Fibroblast of peridontal ligament (primary cell): ENCODE measurements around the gene RGS14.
"Not testable (repeated sequence)": the region's sequence is repeated elsewhere in the genome, so short reads cannot be mapped to it uniquely, and the experiment has no call there.

Source experiments
- DNase-seq: peaks from one replicate; pipeline ENCODE4 v3.0.0-alpha.2; 2010; ENCODE audit errors: extremely low read depth

Gene RGS14

GRCh38 chr5:177402271-177403043 lies 44.7 kb downstream of the RGS14 start:
- no peak for DNase-seq

DNA sequence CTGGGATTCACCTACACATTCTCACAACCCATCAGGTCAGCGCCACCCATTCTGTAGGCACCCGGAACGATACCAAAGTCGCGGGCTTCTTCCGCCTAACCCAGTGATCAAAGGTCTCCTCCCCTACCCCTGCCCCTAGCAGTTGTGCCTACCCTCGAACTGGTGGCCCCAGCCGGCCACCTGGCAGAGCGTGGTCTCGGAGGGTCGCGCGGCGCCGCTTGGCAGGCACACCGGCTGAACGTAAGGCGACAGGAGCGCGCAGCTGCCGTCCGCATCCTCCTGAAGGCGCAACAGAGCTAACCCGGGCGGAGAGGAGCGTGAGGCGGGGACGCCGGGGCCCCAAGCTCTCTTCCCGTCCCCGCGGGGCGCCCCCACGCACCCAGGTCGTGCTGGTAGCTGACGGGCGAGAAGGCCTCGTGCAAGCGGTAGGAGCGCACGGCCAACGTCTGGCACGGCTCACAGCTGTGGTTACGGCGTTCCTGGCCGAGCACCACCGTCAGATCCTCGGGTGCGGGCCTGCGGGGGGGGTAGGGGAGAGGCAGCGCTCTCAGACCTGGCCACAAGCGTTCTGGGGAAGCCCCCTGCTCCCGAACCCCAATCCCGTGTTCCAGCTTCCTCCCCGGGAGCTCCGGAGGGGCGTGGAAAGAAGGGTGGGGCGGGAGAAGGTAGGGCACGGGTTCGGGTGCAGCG lies 45.5 kb downstream of the RGS14 start:
- DNase-seq: no peak

DNA sequence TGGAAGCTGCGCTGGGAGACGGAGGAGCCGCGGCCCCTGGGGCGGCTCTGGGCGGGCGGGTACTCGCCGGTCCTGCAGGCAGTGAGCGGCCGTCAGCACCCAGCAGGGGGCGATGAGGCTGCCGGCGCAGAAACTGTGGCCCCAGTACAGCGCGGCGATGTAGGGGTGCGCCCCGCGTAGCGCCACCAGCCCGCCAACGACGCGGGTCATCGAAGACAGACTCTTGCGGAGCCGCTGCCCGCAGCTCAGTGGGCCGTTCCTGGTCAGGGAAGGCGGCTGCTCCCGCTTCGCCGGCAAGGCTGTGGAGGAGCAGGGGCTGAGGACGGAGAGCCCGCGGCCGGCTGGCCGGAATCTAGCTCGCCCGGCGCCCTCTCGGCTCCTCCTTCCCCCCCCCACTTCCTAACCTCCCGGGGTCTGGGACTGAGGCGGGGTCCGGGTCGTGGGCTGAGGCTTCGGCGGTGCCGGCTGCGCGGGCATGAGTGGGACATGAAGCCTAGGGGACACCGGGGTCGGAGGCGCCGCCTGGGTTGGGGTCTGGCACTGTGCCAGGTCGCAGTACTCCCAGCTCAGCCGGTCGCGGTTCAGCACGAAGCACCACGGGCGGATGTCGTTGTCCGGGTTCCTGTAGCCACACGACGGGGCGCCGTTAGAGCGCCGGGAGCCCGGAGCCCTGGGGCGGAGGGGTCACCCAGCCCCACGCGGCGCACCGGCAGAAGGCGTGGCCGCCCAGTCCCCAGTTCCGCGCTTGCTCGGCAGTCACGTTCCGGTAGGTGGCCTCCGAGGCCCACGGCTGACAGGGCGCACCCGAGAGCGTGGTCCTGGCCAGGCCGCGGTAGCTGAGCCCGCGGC lies 46.3 kb downstream of the RGS14 start:
- peak; percentile 64 for DNase-seq

DNA sequence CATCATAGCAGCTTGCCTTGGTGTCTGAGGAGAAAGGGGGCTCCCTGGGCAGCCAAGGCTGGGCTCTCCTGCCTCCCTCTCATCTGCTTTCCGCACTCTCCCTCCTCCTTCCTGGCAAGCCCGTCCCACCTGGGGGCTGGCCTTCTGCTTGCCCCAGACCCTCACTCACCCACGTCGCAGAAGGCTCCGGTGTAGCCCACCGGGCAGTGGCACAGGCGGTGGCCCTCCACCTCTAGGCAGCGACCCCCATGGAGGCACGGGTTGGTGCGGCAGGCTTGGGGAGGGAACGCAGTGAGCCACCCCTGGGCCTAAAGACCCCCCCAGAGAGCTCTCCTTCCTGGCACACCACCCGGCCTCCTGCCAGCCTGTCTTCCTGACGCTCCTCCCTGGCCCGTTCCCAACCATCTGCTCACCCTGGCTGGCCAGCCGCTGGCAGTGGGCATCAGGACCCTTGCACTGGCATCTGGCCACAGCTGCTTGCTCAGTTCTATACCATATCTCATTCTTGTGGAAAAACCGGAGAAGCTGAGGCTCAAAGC lies 47.0 kb downstream of the RGS14 start:
- no peak for DNase-seq

GRCh38 chr5:177405312-177405711 lies 47.6 kb downstream of the RGS14 start:
- DNase-seq: no peak

DNA sequence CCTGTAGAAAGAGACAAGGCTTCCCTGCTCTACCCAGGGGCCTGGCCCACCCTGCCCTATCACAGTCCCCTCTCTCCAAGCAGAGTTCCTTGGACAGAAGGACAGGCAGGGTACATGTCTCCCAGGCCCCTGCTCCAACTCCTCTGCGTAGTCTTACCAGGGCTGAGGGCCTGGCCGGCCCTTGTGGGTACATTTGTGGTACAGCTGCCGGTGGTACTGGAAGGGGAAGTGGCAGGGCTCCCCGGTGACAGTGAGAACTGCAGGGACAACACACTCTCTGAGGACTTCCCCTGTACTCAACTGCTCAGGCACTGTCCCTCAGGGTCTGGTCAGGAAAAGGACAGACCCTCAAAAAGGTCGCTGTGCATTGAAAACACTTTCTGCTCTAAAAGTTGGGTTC lies 48.1 kb downstream of the RGS14 start:
- DNase-seq: no peak

- DNase-seq: no peak
Measured at GRCh38 chr5:177409043-177409801, 51.5 kb downstream of the RGS14 start, which contains the start of gene F12. F12 (minus strand) TSS chr5:177409564; CDS start chr5:177409527, 37 bp downstream.

DNA sequence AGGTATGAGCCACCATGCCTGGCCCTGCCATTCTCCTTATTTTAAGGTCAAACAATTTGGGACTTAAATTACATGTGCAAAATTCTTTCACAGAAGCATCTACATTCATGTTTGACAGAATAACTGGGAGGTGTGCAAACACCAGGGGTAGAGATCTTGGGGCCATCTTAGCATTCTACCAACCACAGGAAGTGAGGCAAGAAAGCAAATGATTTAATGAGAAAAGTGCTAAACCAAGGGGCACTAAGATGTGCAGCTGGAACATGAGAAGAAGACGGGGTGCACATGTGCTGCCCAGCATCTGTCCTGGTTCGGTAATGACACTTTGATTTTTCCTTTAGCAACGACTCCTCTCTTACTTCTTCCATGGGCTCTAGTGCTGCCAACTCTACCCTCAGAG lies 52.9 kb downstream of the RGS14 start:
- no peak for DNase-seq

DNA sequence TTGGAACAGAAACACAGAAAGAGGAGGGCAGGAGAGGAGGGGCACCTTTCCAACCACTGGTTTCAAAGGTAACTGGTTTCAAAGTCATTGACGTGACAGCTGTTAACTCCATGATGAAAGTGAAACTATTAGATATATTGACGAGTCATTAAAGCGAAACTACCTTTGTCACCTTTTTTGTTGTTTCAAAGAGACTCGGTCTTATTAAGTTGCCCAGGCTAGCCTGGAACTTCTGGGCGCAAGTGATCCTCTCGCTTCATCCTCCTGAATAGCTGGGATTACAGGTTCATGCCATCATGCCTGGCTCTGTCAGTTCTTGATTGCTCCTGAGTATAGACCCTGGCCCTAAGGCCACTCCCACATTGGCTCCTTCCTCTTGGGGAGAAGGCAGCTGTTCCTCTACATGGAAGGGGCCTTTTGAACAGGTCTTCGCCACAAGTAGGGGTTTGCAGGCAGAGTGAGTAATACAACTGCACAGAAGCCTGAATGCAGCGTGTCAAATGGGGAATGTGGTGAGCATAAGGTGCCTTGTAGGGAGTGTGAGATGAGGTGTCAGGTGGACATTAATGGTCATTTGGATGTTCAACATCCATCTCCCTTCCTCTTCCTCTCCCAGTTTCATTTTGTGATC lies 55.0 kb downstream of the RGS14 start:
- DNase-seq: no peak

DNA sequence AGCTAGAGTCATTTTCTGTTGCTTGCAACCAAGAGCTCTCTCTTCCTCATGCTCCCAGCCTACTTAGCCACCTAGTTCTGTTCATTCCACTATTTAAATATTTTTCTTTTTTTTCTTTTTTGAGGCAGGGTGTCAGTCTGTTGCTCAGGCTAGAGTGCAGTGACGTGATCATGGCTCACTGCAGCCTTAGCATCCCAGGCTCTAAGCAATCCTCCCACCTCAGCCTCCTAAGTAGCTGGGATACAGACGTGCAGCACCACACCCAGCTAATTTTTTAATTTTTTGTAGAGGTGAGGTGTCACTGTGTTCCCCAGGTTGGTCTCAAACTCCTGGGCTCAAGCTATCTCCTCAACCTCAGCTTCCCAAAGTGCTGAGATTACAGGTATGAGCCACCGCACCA lies 56.8 kb downstream of the RGS14 start:
- no peak for DNase-seq

DNA sequence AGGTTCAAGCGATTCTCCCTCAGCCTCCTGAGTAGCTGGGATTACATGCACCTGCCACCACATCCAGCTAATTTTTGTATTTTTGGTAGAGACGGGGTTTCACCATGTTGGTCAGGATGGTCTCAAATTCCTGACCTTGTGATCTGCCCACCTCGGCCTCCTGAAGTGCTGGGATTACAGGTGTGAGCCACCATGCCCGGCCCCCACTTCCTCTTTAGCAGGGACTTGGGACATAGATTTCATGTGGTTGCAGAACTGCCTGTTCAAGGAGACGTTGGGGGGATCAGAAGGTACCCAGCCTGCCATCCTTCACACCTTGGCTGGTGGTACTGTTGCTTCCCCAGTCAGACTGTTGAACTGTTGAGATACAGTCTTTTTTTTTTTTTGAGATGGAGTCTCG lies 59.4 kb downstream of the RGS14 start:
- DNase-seq: not testable (repeated sequence)

- DNase-seq: peak; percentile 77
Measured at GRCh38 chr5:177419046-177419445, 61.3 kb downstream of the RGS14 start.

- not testable (repeated sequence) for DNase-seq
Measured at GRCh38 chr5:177420472-177420871, 62.7 kb downstream of the RGS14 start.

DNA sequence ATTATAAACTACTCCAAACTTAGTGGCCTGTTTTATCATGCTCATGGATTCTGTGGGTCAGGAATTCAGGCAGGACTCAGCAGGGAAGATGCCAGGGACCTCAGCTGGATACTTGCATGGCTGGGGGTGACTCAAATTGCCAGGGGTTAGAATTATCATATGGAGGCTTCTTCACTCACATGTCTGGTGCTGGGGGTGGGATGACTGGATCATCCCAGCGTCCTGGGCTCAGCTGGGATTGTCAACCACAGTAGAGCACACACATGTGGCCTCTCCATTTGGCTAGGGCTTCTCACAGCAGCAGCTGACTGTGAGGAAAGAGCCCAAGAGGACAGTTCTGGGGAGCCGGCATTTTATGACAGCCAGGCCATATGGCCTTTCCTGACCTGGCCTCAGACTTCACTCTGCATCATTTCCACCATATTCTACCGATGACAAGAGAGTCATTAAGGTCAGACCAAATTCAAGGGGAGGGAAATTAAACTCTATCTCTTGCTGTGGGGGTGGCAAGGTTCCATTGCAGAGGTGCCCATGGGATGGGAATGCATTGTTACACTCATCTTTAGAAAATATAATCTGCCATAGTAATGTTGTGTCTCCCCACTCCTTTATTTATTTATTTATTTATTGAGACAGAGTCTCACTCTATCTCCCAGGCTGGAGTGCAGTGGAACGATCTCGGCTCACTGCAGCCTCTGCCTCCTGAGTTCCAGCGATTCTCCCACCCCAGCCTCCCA lies 63.5 kb downstream of the RGS14 start:
- DNase-seq: no peak
